Measurements from ENCODE around the gene FHIT.

FHIT gene

DNA sequence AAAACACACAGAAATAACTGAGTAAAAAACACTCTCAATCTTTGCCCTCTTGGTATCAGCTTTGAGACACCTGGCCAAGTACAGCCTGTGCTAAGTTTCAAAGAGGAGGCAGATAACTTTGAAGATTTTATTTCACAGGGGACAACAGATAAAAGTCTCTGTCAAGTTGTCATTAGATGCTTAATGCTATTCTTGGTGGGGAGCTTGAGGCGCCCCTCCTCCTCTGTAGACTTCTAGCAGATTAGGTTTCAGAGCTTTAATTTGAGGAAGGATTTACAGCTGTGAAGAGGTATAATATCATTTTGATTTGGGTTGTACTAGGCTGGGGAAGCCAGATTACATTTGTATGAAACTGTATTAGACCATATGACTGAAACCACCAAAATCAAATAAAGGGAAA is 620.3 kb downstream of the FHIT start:
- DNase-seq (ENCODE audit: low read depth in 2 of 2), result no peak

DNA sequence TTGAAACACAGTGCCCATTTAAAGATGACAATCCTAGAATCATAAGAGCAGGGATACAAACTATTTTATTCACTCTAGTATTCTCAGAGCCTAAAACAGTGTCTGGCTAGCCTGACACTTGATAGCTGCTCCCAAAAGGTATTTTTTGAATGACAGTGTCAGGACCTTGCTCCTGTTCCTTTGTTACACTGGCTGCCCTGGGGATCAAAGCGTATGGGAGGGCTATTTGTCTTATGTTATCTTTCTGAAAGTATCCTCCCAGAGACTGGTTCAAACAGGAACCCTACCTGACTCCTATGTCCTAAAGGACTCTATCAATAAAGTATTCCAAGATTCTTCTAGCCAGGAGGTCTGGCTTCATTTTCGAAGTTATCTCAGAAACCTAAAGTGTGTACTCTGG is 621.4 kb downstream of the FHIT start:
- DNase-seq (ENCODE audit: low read depth in 2 of 2), result no peak

DNA sequence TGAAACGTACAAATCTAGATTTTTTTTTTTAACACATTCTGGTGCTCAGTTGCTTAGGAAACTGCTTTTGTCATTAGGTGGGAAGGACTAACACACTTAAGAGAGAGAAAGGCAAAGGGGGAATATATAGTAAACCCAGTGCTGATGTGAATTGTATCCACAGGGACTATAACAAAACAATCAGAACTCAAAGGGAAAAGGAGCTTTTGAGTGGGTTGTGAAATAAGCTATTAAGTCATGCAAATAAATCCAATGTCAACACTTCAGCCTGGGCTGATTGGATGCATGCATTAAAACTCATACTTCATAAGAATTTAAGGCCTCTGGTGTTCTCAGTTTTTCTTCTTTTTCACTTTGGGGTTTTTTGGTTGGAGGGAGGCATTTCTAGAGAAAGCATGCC is 628.9 kb downstream of the FHIT start:
- DNase-seq (ENCODE audit: low read depth in 2 of 2), result no peak

DNA sequence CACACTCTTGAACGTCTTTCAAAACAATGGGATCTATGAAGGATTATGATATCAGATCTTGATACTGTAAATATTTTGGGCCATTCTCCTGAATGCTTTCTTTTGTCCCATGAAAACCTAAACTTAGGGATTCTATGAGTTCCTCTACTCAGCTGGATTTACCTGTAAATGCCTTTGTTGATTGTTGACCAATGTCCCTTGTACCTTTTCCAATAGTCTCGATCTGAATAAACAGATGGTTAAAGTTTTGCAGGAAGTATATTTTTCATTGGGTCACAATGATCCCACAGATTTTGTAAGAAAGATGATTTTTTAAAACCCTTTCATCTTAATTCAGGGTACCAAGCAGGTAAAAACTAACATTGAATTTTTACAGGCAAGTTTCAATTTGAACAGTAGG is 634.1 kb downstream of the FHIT start:
- no peak for DNase-seq (ENCODE audit: low read depth in 2 of 2)

DNA sequence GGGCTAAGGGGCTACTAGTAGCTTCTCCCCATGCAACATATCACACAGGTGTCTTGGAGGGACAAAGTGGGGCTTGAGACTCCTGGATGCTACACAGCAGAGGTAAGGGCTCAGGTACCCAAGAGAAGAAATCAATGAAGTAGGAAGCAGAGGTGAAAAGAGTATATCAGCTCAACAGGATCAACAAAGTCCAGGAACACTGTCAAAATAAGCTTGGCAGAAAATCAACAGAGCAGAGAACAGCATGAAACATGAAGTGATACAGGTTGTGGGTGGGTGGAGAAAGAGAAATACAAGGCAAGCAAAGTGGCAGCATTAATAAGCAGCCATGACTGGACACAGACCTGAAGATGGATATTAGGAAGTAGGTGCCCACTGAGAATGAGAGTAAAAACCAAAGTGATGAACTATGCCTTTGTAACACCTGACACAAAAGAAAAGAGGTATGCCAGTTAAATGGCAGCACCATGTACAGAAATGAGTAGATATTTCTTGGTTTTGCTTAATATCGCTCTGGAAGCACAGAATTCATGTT is 637.4 kb downstream of the FHIT start:
- DNase-seq (ENCODE audit: low read depth in 2 of 2), result no peak

DNA sequence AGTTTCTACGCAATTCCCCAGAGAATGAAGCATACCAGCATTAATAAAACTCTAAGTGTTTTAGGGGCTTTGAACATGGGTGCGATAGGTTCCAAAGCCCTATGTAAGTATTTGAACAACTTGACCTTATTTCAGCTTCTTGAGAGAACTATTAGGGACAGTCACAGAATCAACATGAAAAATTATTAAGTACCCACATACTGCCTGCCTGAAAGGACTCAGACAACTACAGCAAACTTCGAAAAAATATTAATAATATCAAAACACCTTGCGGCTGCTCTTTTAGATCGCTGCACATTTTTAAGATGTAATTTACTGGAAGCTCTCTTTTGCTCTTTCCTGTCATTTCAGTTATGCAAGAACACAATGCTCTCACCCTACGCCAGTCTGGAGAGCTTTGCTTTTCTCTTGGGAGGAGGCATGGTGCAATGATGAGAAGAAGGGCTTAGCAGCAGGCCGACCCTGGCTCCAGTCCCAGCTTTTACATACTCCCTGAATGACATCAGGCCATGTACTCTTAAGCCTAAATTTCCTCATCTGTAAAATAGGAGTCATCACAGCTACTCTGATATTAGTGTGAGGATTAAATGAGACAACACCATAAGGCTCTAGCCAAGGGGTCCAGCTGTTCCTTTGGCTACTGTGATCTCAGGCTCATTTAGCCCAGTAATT is 640.7 kb downstream of the FHIT start:
- DNase-seq (ENCODE audit: low read depth in 2 of 2), result no peak

DNA sequence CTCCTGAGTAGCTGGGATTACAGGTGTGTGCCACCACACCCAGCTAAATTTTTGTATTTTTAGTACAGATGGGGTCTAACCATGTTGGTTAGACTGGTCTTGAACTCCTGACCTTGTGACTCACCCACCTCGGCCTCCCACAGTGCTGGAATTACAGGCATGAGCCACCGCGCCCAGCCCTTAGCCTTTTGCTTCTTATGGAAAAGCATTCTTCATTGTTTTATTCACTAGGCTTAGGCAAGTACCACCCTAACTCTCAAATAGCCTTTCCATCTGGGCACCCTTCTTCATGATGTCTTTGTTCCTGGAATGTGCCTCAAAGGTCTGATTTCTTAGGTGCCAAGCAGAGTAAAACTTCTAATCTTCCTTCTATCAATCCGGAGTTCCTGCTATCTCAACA is 641.8 kb downstream of the FHIT start:
- DNase-seq (ENCODE audit: low read depth in 2 of 2), result no peak

DNA sequence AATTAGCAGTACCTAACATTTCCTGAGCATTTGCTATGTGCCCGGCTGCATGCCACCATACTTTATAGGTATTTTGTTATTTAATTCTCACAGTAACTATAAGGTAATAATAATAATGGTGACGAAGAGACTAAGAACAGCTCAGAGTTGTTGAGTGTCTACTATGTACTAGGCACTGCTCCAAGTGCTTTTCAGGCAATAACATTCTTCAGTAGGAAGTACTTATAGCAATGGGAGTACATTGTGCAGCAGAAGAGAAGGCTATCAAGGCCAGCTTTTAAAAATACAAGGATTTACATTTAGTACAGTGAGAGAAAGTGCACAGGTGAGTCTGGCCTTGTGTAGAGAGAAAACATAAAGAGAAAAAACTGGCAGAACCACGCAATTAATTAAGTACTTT is 647.4 kb downstream of the FHIT start:
- DNase-seq (ENCODE audit: low read depth in 2 of 2), result no peak

DNA sequence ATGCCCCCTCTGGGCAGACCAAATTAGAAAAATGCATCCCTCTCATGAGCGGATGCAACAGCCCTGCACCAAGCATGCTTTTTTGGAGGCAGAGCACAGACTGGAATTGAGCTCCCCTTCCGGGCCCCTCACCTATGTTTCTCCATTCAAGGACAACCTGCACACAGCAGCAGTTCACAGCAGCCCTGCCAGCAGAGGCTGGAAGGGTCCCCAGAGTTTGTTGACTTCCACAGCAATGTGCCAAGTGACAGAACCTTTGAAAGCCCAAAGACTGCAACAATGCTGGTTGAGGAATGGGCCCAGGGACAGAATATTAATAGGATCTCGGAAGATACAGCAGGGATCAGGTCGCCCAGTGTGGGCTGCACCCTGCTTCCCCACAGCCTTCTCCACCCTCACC is 650.4 kb downstream of the FHIT start:
- DNase-seq (ENCODE audit: low read depth in 2 of 2), result no peak

DNA sequence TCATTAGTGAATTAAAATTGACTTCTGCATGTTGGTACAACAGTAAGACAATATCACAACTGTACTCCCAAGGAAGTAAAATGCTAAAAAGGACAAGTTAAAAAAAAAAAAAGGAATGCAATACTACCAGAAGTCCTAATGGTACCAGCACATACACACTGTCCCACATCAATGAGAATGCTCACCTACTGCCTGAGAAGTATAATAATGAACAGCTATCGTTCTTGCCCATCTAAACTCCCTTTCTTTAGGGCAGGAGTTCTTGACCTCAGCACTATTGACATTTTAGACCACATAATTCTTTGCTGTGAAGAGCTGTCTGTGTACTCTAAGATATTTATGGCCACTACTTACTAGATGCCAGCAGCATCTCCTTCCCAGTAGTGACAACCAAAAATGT is 651.7 kb downstream of the FHIT start:
- no peak for DNase-seq (ENCODE audit: low read depth in 2 of 2)

DNA sequence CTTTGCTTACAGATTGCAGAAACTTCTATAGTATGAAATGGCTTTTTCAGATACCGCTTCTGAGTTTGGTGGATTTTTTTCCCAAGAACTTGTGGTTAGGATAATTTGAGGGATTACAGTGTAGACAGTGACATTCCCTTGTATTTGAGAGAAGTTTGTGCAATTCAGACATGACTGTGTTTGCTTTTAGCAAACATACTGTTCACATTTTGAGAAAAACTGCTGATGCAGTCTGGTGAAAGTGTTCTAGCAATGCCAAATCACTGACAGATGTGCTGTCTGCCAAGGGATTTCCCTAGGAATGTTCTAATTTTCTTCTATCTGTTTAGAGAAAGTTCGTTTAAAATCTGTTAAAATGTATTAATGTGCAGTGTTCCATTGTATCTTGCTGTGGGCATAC is 652.6 kb downstream of the FHIT start:
- DNase-seq (ENCODE audit: low read depth in 2 of 2), result no peak

DNA sequence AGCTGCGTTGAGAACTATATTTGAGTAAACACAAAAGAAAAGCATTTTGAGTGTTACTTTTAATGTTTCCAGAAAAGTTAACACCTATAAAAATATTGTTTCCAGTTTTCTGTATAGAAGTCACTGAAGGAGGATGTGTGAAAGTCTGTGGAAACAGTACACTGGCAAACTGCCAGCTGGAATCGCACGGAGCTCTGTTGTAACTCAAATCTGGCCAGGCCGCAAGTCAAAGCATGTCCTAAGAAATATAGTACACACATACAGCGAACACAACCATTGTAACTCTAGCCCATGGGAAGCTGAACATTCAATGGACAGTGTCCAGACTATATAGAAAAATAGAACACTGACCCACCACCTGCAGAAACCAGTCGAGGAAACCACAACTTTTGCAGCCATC is 657.2 kb downstream of the FHIT start:
- DNase-seq (ENCODE audit: low read depth in 2 of 2), result no peak

DNA sequence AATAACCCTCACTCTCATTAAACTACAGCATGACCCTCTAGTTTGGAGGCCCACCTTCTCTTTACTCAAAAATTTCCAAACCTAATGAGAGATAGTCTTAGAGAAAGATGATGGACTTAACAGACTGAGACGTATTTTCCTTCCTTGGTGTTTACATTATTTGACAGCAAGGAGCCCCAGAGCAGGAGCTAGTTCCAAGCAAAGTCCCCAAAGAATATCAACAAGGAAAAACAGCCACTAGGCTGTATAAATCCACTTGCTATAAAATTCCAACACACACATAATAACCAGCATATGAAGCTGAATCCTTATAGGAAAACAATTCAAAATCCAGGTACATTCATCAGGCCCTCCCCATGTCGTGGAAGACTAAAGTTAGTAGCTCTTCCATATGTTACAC is 660.0 kb downstream of the FHIT start:
- no peak for DNase-seq (ENCODE audit: low read depth in 2 of 2)

DNA sequence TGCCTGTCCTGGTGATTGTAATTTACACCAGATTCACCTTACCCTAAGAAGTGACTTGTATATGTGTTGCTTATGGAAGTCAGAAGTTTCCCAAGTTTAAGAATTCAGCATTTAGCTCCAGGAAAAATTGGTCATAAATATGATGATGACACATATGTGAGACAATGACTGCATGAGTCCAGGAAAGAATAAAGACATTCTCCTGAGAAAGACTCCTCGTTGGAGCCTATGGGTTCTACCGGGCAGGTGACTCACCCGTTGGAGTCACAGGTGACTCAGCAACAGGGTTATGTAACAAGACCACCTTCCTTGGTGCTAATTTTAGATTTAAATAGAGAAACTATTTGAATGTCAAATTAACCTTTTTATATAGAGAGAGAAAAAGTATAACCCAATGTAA is 662.4 kb downstream of the FHIT start:
- no peak for DNase-seq (ENCODE audit: low read depth in 2 of 2)

DNA sequence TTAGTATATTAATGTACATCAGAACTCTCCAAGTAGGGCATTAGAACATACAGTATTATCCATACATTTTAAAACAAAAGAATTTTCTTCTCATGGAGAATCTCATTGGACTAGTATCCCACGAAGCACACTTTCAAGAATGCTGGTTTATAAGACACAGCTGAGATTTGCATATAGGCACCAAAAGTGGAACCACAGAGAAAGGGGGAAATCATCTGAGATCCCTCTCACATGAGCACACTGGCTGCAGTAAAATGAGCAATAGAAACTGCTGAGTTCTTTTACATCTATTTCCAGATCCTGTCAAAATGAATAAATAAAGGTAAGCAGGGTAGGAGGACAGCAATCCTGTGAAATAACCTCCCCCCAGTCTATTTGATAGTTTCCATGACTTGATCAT is 665.3 kb downstream of the FHIT start:
- DNase-seq (ENCODE audit: low read depth in 2 of 2), result no peak

DNA sequence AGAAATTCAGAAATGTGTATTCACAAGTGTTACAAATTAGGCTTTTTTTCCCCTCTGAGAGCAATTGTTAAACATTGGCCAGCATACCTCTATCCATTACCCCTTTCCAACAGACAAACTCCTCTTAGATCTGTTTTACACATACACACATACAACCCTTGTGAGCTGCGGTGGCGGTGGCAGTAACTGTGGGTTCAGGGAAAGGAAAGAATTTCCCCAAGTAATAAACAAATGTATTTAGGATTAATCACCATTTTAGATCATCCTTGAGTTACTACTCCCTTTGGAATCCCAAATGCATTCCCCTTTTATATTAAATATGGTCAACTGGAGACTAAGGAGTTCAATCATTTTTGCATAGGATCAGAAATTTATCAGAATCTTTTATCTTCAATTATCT is 667.0 kb downstream of the FHIT start:
- no peak for DNase-seq (ENCODE audit: low read depth in 2 of 2)

DNA sequence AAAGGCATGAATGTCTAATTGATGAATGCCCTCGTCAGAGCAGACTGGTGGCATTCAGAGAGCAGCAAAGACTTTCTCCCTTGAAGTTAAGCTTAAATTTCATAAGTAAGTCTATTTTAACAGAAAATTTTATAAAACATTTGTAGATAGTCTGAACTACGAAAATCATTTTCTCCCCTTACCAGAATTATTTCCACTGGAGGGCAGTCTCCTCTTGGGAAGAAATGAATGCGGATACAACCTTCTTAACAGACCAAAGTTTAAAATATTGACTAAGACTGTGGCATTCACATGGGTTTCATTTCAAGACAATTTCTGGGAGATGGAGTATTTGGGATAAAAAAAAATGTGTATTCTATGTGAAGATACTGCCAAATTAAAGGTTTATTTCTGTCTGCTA is 669.0 kb downstream of the FHIT start:
- no peak for DNase-seq (ENCODE audit: low read depth in 2 of 2)

DNA sequence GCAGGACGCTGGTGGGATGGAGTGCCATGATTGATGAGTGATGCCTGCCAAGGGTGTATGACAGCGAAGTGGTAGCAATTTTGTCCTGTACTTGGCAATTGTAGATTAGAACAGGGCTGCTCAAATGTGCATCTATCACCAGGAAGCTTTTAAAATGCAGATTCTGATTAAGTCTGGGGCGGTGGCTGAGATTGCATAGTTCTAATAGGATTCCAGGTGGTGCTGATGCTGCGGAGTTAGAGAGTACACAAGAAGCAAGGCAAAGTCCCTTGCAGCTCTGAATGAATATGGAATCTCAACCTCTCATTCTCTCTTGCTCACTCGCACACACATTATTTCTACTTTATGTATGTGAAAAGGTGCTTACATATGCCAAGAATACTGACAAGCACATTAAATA is 670.4 kb downstream of the FHIT start:
- no peak for DNase-seq (ENCODE audit: low read depth in 2 of 2)

DNA sequence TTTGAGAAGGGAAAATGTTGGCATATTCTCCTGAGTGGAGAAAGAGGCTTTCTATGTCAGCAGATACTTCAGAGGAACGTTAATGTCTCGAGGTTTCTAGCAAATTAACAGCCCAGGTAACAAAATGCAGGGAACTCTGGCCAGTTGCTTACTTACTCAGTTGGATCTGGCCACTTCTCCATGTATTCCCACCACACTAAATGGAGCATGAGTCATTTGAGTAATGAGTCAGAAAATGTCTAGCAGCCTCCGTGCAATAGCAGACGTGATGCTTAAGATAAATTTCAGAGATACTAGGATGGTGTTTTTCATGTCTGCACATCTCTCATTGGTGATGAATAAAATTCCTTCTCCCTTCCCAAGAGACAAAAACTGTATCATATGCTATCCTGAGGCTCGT is 671.5 kb downstream of the FHIT start:
- DNase-seq (ENCODE audit: low read depth in 2 of 2), result no peak

DNA sequence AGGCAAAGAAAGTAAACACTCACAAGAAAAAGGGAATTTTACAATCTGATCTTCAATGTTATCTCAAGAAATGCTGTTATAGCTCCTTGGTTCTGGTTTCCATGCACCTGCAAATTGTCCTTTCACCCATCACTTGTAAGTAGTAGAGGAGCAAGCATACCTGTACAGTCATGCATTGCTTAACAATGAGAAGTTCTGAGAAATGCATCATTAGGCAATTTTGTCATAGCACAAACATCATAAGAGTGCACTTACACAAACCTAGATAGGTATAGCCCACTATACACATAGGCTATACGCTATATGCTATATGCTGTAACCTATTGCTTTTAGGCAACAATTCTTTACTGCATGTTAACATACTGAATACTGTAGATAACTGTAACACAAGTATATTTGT is 672.3 kb downstream of the FHIT start:
- no peak for DNase-seq (ENCODE audit: low read depth in 2 of 2)

DNA sequence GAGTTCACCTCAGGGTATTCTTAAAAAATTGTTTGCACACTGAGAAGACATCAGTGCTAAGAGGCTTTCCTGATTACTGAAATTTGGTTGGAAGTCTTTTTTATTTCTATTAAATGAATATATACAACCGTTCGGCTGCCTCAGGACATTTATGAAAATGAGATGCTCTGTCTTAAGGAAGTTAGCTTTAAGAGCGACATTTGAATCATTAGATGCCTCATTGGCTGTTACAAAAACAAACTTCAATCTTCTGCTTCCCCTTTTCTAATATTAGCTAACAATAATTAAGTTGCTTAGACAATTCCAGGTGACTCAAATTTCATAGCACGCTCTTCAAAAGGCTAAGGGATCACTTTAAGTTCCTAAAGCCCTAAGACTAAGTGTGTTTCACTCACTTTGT is 673.7 kb downstream of the FHIT start:
- DNase-seq (ENCODE audit: low read depth in 2 of 2), result no peak

DNA sequence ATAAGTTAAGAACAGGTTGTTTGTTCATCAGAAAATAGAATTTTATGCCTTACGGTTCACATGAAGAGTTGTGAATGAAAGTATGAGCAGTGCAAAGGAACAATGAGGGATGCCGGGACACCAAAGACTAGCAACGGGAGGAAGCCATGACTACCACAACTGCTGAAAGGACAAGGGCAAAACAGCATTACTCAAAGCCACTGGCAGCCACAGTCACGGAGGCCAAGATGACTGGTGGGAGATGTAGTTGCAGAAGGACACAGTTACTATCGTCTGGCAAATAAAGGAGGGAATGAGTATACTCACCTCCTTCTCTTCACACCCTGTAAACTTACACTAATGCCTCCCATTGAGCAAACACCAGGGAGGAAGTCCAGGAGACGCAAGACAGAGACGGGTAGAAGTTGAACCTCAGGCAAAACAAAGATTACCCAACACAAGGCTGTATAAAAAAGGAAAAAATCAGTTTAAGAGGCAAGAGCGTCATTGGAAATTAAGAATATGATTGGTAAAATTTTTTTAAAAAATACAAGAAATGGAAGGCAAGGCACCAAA is 675.5 kb downstream of the FHIT start:
- DNase-seq (ENCODE audit: low read depth in 2 of 2), result no peak

DNA sequence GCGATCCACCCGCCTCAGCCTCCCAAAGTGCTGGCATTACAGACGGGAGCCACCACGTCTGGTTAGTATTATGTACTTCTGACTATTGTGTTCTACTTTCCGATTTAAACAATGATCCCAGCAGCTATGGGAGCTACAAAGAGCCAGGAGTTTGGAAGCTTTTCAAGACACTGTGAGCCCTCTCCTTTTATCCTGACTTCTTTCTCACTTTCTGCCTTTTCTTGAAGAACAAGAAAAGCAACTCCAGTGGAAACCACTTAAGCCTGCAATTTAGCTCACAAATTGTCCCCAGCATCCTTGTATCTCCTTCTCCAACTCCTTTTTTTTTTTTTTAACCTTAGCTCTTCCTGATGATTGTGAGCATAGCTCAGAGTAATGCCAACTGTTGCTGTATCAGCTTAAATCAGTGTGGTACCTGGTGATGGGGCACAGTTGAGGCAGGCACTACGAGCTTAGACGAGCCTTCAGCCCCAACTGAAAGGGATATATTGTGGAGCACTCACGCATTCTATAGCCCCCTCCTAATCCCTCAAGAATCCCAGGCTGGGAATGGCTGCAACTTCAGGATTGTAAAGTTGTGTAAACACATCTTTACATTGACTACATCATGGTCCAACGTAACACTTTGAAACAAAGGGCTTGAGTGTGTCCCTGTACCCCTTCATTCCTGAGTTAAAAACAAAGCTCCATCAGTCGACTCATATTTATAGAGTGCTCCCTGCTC is 677.0 kb downstream of the FHIT start:
- no peak for DNase-seq (ENCODE audit: low read depth in 2 of 2)

Measured in stimulated activated CD4-positive, alpha-beta T cell treated with anti-CD3 and anti-CD28 coated beads, Interleukin-12 subunit alpha, Interleukin-12 subunit beta, amount 100 ng/mL, for 24 hours (primary cell).